Ishikawa (cell line): Measurements from ENCODE around the gene SPINK4.

ENCODE experiments used
- CEBPB ChIP-seq: IDR thresholded peaks from 2 replicates; pipeline ENCODE4 v1.6.1; 2012
- CREB1 ChIP-seq: IDR thresholded peaks from 2 replicates; pipeline ENCODE4 v1.6.1; 2012; ENCODE audit warnings: low read depth
- EGR1 ChIP-seq: IDR thresholded peaks from 2 replicates; pipeline ENCODE4 v1.6.1; 2012
- EP300 ChIP-seq: IDR thresholded peaks from 2 replicates; pipeline ENCODE4 v1.6.1; 2012; ENCODE audit warnings: borderline replicate concordance
- FOXM1 ChIP-seq: IDR thresholded peaks from 2 replicates; pipeline ENCODE4 v1.6.1; 2012; ENCODE audit warnings: low read depth, borderline replicate concordance
- NFIC ChIP-seq: IDR thresholded peaks from 2 replicates; pipeline ENCODE4 v1.6.1; 2012
- RAD21 ChIP-seq: IDR thresholded peaks from 2 replicates; pipeline ENCODE4 v1.6.1; 2012; ENCODE audit warnings: low read depth
- TAF1 ChIP-seq: IDR thresholded peaks from 2 replicates; pipeline ENCODE4 v1.6.1; 2012; ENCODE audit warnings: low read depth, mild to moderate bottlenecking
- TCF12 ChIP-seq: IDR thresholded peaks from 2 replicates; pipeline ENCODE4 v1.6.1; 2012; ENCODE audit warnings: low read depth
- TEAD4 ChIP-seq: IDR thresholded peaks from 2 replicates; pipeline ENCODE4 v1.6.1; 2012
- YY1 ChIP-seq: IDR thresholded peaks from 2 replicates; pipeline ENCODE4 v1.6.1; 2012; ENCODE audit warnings: low read depth
- TF ChIP-seq, protein P1 (sequence below): IDR thresholded peaks from 2 replicates; pipeline ENCODE4 v1.6.1; 2012; ENCODE audit warnings: low read depth, mild to moderate bottlenecking
- TF ChIP-seq, protein P2 (sequence below): IDR thresholded peaks from 2 replicates; pipeline ENCODE4 v1.6.1; 2012
- TF ChIP-seq, protein P3 (sequence below): IDR thresholded peaks from 2 replicates; pipeline ENCODE4 v1.6.1; 2012

DNA sequence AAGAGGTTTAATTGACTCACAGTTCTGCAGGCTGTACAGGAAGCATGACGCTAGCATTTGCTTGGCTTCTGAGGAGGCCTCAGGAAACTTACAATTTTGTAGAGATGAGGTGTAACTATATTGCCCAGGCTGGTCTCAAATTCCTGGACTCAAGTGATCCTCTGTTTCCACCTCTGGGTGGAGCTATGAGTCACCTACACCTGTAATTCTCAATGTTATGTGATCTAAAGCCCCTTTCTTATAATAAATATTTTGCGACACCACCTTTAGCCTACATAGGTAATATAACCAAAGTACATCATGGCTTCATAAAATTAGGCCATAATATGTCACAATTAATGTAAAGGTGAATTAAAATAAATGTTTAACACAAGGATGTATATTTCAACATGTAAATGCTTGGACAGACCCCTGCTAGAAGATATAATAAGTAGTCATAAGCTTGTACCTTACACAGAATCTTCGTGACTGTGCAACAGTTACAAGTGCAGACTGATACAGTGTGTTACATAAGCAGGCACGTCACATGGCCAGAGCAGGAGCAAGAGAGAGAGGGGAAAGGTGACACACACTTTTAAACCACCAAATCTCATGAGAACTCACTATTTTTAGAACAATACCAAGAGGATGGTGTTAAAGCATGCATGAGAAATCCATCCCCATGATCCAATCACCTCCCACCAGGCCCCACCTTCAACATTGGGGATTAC lies 29.8 kb upstream of the SPINK4 start:
- TF ChIP-seq TEAD4 (no peak), TAF1 (no peak), EP300 (no peak), YY1 (no peak), FOXM1 (no peak), RAD21 (no peak), CEBPB (no peak), CREB1 (no peak), EGR1 (no peak), NFIC (no peak), TCF12 (no peak)
- TF ChIP-seq, protein P1, sequence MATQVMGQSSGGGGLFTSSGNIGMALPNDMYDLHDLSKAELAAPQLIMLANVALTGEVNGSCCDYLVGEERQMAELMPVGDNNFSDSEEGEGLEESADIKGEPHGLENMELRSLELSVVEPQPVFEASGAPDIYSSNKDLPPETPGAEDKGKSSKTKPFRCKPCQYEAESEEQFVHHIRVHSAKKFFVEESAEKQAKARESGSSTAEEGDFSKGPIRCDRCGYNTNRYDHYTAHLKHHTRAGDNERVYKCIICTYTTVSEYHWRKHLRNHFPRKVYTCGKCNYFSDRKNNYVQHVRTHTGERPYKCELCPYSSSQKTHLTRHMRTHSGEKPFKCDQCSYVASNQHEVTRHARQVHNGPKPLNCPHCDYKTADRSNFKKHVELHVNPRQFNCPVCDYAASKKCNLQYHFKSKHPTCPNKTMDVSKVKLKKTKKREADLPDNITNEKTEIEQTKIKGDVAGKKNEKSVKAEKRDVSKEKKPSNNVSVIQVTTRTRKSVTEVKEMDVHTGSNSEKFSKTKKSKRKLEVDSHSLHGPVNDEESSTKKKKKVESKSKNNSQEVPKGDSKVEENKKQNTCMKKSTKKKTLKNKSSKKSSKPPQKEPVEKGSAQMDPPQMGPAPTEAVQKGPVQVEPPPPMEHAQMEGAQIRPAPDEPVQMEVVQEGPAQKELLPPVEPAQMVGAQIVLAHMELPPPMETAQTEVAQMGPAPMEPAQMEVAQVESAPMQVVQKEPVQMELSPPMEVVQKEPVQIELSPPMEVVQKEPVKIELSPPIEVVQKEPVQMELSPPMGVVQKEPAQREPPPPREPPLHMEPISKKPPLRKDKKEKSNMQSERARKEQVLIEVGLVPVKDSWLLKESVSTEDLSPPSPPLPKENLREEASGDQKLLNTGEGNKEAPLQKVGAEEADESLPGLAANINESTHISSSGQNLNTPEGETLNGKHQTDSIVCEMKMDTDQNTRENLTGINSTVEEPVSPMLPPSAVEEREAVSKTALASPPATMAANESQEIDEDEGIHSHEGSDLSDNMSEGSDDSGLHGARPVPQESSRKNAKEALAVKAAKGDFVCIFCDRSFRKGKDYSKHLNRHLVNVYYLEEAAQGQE = no peak
- TF ChIP-seq, protein P2, sequence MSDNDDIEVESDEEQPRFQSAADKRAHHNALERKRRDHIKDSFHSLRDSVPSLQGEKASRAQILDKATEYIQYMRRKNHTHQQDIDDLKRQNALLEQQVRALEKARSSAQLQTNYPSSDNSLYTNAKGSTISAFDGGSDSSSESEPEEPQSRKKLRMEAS = no peak
- TF ChIP-seq, protein P3, sequence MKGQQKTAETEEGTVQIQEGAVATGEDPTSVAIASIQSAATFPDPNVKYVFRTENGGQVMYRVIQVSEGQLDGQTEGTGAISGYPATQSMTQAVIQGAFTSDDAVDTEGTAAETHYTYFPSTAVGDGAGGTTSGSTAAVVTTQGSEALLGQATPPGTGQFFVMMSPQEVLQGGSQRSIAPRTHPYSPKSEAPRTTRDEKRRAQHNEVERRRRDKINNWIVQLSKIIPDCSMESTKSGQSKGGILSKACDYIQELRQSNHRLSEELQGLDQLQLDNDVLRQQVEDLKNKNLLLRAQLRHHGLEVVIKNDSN = no peak
